Gastroesophageal sphincter (tissue), 4 donors: ENCODE data around the gene CPXM2. TPM values are rescaled to one million over a fixed set of nuclear protein-coding genes. Genes with fewer than 3 reads are reported as not detected.

Experiments used
- ATAC-seq: fragments of 150-250 bp; one replicate; pipeline ENCODE4 v1.9.1; 2016; ENCODE audit warnings: mild to moderate bottlenecking, moderate library complexity
- H3K27ac ChIP-seq, 4 donors: fragments of 200-600 bp; sonication (generic) in 3 of 4; 1 replicate in 3 of 4; 2 replicates in 1 of 4; pipeline ENCODE4 v1.5.1; 2016 to 2019
- H3K27me3 ChIP-seq: fragments of 200-600 bp; sonication (generic); one replicate; pipeline ENCODE4 v1.5.1; 2019
- H3K36me3 ChIP-seq, 2 donors: fragments of 200-600 bp; sonication (generic); one replicate each; pipeline ENCODE4 v1.5.1; 2019; ENCODE audit warnings: control low read depth in 1 of 2
- H3K4me1 ChIP-seq, 3 donors: fragments of 200-600 bp; sonication (generic); 1 replicate in 2 of 3; 2 replicates in 1 of 3; pipeline ENCODE4 v1.5.1; 2016 to 2019; ENCODE audit warnings: control low read depth in 2 of 3
- H3K4me3 ChIP-seq, 2 donors: fragments of 200-600 bp; sonication (generic); one replicate each; pipeline ENCODE4 v1.5.1; 2019; ENCODE audit warnings: mild to moderate bottlenecking in 1 of 2, moderate library complexity in 1 of 2
- H3K9me3 ChIP-seq, 3 donors: fragments of 200-600 bp; sonication (generic); one replicate each; pipeline ENCODE4 v1.5.1; 2017 to 2019; ENCODE audit warnings: control low read depth in 2 of 3
- EP300 ChIP-seq: sonication (generic); formaldehyde crosslinking; IDR thresholded peaks from one replicate; pipeline ENCODE4 v1.6.1; 2017; ENCODE audit warnings: antibody characterized with exemption, mild to moderate bottlenecking
- POLR2A ChIP-seq, 2 donors: fragments of 450-650 bp; IDR thresholded peaks; one replicate each; pipeline ENCODE4 v1.6.1; 2017; ENCODE audit warnings: antibody characterized with exemption in 2 of 2, mild to moderate bottlenecking in 2 of 2, moderate library complexity in 1 of 2
- POLR2AphosphoS5 ChIP-seq: sonication (generic); formaldehyde crosslinking; IDR thresholded peaks from one replicate; pipeline ENCODE4 v1.6.1; 2017; ENCODE audit warnings: antibody characterized with exemption
- WGBS, 2 donors: methylation state at CpG; one replicate each; pipeline ENCODE4 v1.1.5; 2018; ENCODE audit warnings: low coverage in 1 of 2; 5-methylcytosine and 5-hydroxymethylcytosine counted together
- total RNA-seq, 4 donors: library from RNA; depleted of rRNA; stranded (reverse); fragments of >200 nt; gene quantifications; one replicate each; pipeline ENCODE4 v1.1.0, GENCODE V29; 2016
- TF ChIP-seq, protein P1 (sequence below), 4 experiments: fragments of 200-600 bp in 2 of 4; fragments of 450-650 bp in 2 of 4; sonication (generic) in 1 of 4; IDR thresholded peaks; one replicate each; pipeline ENCODE4 v1.5.1; 2017 to 2019; ENCODE audit warnings: antibody characterized with exemption in 4 of 4, mild to moderate bottlenecking in 2 of 4, moderate library complexity in 2 of 4

The CPXM2 gene
- total RNA-seq, 4 donors from 2014 or later: 57.1 to 165 (median 85.1) TPM

GRCh38 chr10:123760356-123761037, 131.1 kb downstream of the CPXM2 start:
- TF ChIP-seq, protein P1, sequence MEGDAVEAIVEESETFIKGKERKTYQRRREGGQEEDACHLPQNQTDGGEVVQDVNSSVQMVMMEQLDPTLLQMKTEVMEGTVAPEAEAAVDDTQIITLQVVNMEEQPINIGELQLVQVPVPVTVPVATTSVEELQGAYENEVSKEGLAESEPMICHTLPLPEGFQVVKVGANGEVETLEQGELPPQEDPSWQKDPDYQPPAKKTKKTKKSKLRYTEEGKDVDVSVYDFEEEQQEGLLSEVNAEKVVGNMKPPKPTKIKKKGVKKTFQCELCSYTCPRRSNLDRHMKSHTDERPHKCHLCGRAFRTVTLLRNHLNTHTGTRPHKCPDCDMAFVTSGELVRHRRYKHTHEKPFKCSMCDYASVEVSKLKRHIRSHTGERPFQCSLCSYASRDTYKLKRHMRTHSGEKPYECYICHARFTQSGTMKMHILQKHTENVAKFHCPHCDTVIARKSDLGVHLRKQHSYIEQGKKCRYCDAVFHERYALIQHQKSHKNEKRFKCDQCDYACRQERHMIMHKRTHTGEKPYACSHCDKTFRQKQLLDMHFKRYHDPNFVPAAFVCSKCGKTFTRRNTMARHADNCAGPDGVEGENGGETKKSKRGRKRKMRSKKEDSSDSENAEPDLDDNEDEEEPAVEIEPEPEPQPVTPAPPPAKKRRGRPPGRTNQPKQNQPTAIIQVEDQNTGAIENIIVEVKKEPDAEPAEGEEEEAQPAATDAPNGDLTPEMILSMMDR (IDR thresholded peaks at IDR 0.05): no peak
- TF ChIP-seq POLR2A (IDR thresholded peaks at IDR 0.05) (no peak), EP300 (no peak), POLR2AphosphoS5 (no peak)
- no peaks in the 10 kb centered on the region for H3K27me3 ChIP-seq
- H3K36me3 ChIP-seq: peaks cover 0 to 65% of the 10 kb centered on the region in 2 donors
- WGBS, 2 donors: 65 to 69% methylated on average over 6 to 9 of the region's 10 CpGs
- no peak overlapping the region for H3K4me3 ChIP-seq
- ATAC-seq: no peak
- H3K9me3 ChIP-seq: no peaks in the 10 kb centered on the region
- H3K27ac ChIP-seq: no peak overlapping the region
- H3K4me1 ChIP-seq: no peaks in the 10 kb centered on the region

DNA sequence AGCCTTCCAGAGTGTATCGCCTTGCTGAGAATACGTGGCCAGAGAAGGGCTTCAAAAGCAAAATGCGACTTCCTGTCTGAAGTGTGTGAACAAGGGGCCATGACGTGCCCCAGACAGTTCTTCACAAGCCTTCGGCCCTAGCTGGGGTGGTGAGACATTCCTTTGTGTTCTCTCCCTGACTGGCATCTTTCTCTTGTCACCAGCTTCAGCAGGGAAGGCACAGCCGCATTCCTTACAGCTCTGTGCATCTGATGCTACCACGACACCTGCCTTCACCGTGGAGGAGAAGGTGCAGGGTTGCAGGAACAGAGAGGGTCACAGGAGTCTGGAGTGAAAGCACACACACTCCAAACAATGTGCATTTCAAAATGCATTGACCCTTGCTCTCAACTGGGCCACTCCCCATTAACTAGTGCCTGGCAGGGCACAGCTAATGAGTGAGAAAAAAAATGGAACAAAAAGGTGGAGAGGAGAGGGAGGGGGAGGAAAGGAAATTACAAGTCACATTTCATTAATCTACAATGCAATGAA, 132.0 kb downstream of the CPXM2 start:
- no peak for ATAC-seq
- H3K36me3 ChIP-seq: peaks cover 0 to 68% of the 10 kb centered on the region in 2 donors
- WGBS, 2 donors: 58% methylated on average over 3 of the region's 8 CpGs; no CpG with 5 or more reads in 1 of the 2 donors
- TF ChIP-seq POLR2AphosphoS5: no peak
- no peak for TF ChIP-seq POLR2A (IDR thresholded peaks at IDR 0.05)
- TF ChIP-seq, protein P1 (IDR thresholded peaks at IDR 0.05): no peak
- no peak for TF ChIP-seq EP300
- no peaks in the 10 kb centered on the region for H3K27me3 ChIP-seq
- no peaks in the 10 kb centered on the region for H3K4me1 ChIP-seq
- H3K4me3 ChIP-seq: no peak overlapping the region
- H3K9me3 ChIP-seq: no peaks in the 10 kb centered on the region
- H3K27ac ChIP-seq: no peak overlapping the region

DNA sequence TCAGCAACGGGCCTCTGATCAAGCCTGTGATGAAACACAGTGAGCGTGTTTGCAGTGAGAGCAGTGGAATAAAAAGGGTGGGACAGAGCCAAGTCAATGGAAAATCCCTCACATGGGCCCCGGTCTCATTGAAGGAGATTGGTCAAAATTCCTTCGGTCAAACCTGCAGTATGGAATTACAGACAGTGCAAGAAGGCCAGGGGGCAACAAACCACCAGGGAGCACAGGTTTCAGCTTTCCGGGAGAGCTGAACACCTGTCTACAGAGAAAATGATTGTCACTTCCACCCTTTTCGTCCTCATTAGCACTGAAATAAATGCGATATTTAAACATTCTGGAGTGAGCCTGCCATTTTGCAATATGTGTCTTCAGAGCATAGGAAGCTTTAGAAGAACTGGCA, 132.6 kb downstream of the CPXM2 start:
- Histone ChIP-seq H3K36me3 (peaks cover 0 to 73% of the 10 kb centered on the region in 2 donors), H3K9me3 (no peaks in the 10 kb centered on the region), H3K4me1 (no peaks in the 10 kb centered on the region), H3K27ac (no peak overlapping the region), H3K27me3 (no peaks in the 10 kb centered on the region), H3K4me3 (no peak overlapping the region)
- TF ChIP-seq, protein P1 (IDR thresholded peaks at IDR 0.05): no peak
- TF ChIP-seq EP300 (no peak), POLR2A (IDR thresholded peaks at IDR 0.05) (no peak), POLR2AphosphoS5 (no peak)
- WGBS, 2 donors: 71 to 77% methylated on average over 7 of the region's 7 CpGs
- no peak for ATAC-seq

DNA sequence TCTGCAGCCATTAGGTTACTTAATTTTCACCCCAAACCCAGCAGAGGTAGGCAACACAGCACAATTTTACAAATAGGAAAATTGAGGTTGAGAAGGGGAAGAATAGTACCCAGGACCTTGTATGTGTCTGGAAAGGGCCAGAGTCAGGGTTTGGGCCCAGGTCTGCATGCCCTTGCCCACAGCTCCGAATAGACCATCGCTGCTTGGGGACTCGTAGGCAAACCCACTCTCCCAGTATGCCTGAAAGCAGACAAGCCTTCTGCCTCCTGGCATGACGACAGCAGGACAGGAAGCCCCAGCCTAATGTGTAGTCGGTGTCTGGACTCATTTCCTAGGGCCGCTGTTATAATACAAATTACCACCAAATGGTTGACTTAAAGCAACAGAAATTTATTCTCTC, 133.8 kb downstream of the CPXM2 start:
- no peaks in the 10 kb centered on the region for H3K9me3 ChIP-seq
- no peak for ATAC-seq
- no peak for TF ChIP-seq POLR2A (IDR thresholded peaks at IDR 0.05)
- TF ChIP-seq POLR2AphosphoS5: no peak
- no peak for TF ChIP-seq EP300
- peaks cover 0 to 76% of the 10 kb centered on the region in 2 donors for H3K36me3 ChIP-seq
- 50 to 58% methylated on average over 2 to 5 of the region's 6 CpGs for WGBS, 2 donors
- H3K27me3 ChIP-seq: no peaks in the 10 kb centered on the region
- H3K4me3 ChIP-seq: no peak overlapping the region
- H3K4me1 ChIP-seq: no peaks in the 10 kb centered on the region
- no peak overlapping the region for H3K27ac ChIP-seq

DNA sequence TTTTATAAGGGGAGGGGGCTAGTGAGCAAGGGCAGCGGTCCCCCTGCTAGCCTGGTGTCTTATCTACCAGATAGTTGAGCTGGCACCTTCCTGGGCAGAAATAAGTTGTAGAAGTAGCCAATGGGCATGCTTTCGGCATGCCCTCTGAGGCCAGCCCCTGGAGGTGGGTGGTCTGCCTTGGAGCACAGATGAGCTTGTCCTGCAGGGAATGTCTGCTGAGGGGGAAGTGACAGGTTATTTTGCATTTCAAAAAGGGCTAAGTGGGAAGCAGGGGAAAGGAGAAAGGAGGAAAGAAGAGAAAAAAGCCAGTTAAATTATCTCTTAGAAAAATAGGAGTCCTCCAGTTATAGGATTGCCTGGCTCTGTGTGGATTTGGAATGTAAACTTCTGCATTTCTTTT, 136.5 kb downstream of the CPXM2 start:
- H3K4me1 ChIP-seq: no peaks in the 10 kb centered on the region
- 88% methylated on average over 2 of the region's 2 CpGs; no CpG with 5 or more reads in 1 of the 2 donors for WGBS, 2 donors
- no peak for TF ChIP-seq EP300
- no peak for TF ChIP-seq POLR2AphosphoS5
- TF ChIP-seq POLR2A (IDR thresholded peaks at IDR 0.05): no peak
- TF ChIP-seq, protein P1 (IDR thresholded peaks at IDR 0.05): no peak
- no peak overlapping the region for H3K27ac ChIP-seq
- H3K9me3 ChIP-seq: no peaks in the 10 kb centered on the region
- no peak overlapping the region for H3K4me3 ChIP-seq
- no peak for ATAC-seq
- H3K36me3 ChIP-seq: peaks cover 0 to 80% of the 10 kb centered on the region in 2 donors
- no peaks in the 10 kb centered on the region for H3K27me3 ChIP-seq
